Measurements from ENCODE around the gene PARD6A. TPM values are rescaled to one million over a fixed set of nuclear protein-coding genes. Genes with fewer than 3 reads are reported as not detected.

PARD6A gene
- total RNA-seq, 1 experiment from 2014 or later = 4.4 TPM

- H4K20me1 ChIP-seq (ENCODE audit: insufficient read depth) = no peaks in the 10 kb centered on the region
- ChIA-PET POLR2A (ENCODE audit: unreplicated experiment) (no interaction called here), CTCF (no interaction called here)
- no peaks in the 10 kb centered on the region for H3K79me2 ChIP-seq (ENCODE audit: low read depth)
- H3K4me1 ChIP-seq (replicated peaks; ENCODE audit: insufficient read depth) = 0 out of 2 replicates have a peak, but pooled peaks cover 5% of the 10 kb centered on the region
- no peaks in the 10 kb centered on the region for H3K9me2 ChIP-seq (ENCODE audit: insufficient read depth)
- no peak overlapping the region for H2AFZ ChIP-seq
- H3F3A ChIP-seq (ENCODE audit: insufficient read depth, low read depth) = peaks cover 2% of the 10 kb centered on the region; the same call in 1 of the 2 replicates
- H3K27ac ChIP-seq = no peak overlapping the region
- no peak overlapping the region for H3K4me3 ChIP-seq
- TF ChIP-seq EZH2 (IDR thresholded peaks at IDR 0.05; ENCODE audit: low read depth) = no peak
- TF ChIP-seq, protein P1, sequence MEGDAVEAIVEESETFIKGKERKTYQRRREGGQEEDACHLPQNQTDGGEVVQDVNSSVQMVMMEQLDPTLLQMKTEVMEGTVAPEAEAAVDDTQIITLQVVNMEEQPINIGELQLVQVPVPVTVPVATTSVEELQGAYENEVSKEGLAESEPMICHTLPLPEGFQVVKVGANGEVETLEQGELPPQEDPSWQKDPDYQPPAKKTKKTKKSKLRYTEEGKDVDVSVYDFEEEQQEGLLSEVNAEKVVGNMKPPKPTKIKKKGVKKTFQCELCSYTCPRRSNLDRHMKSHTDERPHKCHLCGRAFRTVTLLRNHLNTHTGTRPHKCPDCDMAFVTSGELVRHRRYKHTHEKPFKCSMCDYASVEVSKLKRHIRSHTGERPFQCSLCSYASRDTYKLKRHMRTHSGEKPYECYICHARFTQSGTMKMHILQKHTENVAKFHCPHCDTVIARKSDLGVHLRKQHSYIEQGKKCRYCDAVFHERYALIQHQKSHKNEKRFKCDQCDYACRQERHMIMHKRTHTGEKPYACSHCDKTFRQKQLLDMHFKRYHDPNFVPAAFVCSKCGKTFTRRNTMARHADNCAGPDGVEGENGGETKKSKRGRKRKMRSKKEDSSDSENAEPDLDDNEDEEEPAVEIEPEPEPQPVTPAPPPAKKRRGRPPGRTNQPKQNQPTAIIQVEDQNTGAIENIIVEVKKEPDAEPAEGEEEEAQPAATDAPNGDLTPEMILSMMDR (conservative IDR thresholded peaks at IDR 0.05) = no peak
- peaks cover 32% of the 10 kb centered on the region for H3K27me3 ChIP-seq (ENCODE audit: insufficient read depth, low read depth)
- no peak overlapping the region for H3K4me2 ChIP-seq
- no peaks in the 10 kb centered on the region for H3K9me3 ChIP-seq (ENCODE audit: insufficient read depth, low read depth)
- DNase-seq = no peak
- intact Hi-C loops (cut with micrococcal nuclease; ENCODE audit: unreplicated experiment) = no loop called here
- no TSS peak for BruUV-seq (replicated peaks)
- no peaks in the 10 kb centered on the region for H3K36me3 ChIP-seq (ENCODE audit: low read depth)
Measured at GRCh38 chr16:67648764-67649407, 11.9 kb upstream of the PARD6A start.

- no peaks in the 10 kb centered on the region for H3K9me2 ChIP-seq (ENCODE audit: insufficient read depth)
- H4K20me1 ChIP-seq (ENCODE audit: insufficient read depth) = no peaks in the 10 kb centered on the region
- CTCF ChIA-PET = no interaction called here
- BruUV-seq (replicated peaks) = no TSS peak
- 0 out of 2 replicates have a peak, but pooled peaks cover 5% of the 10 kb centered on the region for H3K4me1 ChIP-seq (replicated peaks; ENCODE audit: insufficient read depth)
- H3K4me3 ChIP-seq = no peak overlapping the region
- intact Hi-C loops (cut with micrococcal nuclease; ENCODE audit: unreplicated experiment) = no loop called here
- no peak for TF ChIP-seq EZH2 (IDR thresholded peaks at IDR 0.05; ENCODE audit: low read depth)
- TF ChIP-seq, protein P1 (conservative IDR thresholded peaks at IDR 0.05) = no peak
- H3K9me3 ChIP-seq (ENCODE audit: insufficient read depth, low read depth) = no peaks in the 10 kb centered on the region
- no peak for DNase-seq
- H3K27me3 ChIP-seq (ENCODE audit: insufficient read depth, low read depth) = peaks cover 38% of the 10 kb centered on the region
- no peaks in the 10 kb centered on the region for H3F3A ChIP-seq (ENCODE audit: insufficient read depth, low read depth)
- H3K36me3 ChIP-seq (ENCODE audit: low read depth) = no peaks in the 10 kb centered on the region
- H3K4me2 ChIP-seq = no peak overlapping the region
- no peak overlapping the region for H3K27ac ChIP-seq
- H2AFZ ChIP-seq = no peak overlapping the region
- POLR2A ChIA-PET (ENCODE audit: unreplicated experiment) = no interaction called here
- no peaks in the 10 kb centered on the region for H3K79me2 ChIP-seq (ENCODE audit: low read depth)
Measured at GRCh38 chr16:67649494-67649931, 11.2 kb upstream of the PARD6A start.

DNA sequence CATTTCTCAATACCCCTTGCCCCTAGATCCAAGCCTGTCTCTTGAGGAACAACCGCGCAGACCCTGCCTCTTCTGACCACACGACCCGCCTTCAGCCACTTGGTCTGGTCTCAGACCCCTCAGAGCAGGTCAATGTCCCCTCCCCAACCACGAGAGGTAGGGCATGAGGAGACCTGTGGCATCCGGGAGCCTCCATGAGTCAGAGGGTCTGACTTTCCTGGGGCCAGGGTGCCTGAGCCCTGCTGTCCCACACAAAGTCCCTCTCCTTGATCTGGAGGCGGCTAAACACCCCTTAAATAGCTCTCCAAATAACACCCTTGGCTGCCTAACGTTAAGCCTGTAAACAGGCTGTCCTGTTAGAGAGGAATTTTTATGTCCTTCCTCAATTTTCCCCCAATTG lies 10.7 kb upstream of the PARD6A start:
- no peaks in the 10 kb centered on the region for H3K9me3 ChIP-seq (ENCODE audit: insufficient read depth, low read depth)
- no TSS peak for BruUV-seq (replicated peaks)
- CTCF ChIA-PET = no interaction called here
- DNase-seq = no peak
- H3K79me2 ChIP-seq (ENCODE audit: low read depth) = no peaks in the 10 kb centered on the region
- H3K4me3 ChIP-seq = no peak overlapping the region
- no peaks in the 10 kb centered on the region for H3K36me3 ChIP-seq (ENCODE audit: low read depth)
- TF ChIP-seq, protein P1 (conservative IDR thresholded peaks at IDR 0.05) = no peak
- no peak for TF ChIP-seq EZH2 (IDR thresholded peaks at IDR 0.05; ENCODE audit: low read depth)
- H3F3A ChIP-seq (ENCODE audit: insufficient read depth, low read depth) = no peaks in the 10 kb centered on the region
- no peak overlapping the region for H3K4me2 ChIP-seq
- H4K20me1 ChIP-seq (ENCODE audit: insufficient read depth) = no peaks in the 10 kb centered on the region
- intact Hi-C loops (cut with micrococcal nuclease; ENCODE audit: unreplicated experiment) = no loop called here
- POLR2A ChIA-PET (ENCODE audit: unreplicated experiment) = no interaction called here
- 0 out of 2 replicates have a peak, but pooled peaks cover 5% of the 10 kb centered on the region for H3K4me1 ChIP-seq (replicated peaks; ENCODE audit: insufficient read depth)
- H3K27ac ChIP-seq = no peak overlapping the region
- H3K27me3 ChIP-seq (ENCODE audit: insufficient read depth, low read depth) = peaks cover 38% of the 10 kb centered on the region
- no peaks in the 10 kb centered on the region for H3K9me2 ChIP-seq (ENCODE audit: insufficient read depth)
- H2AFZ ChIP-seq = no peak overlapping the region
